ENCODE measurements around the gene GAREM1. TPM values are rescaled to one million over a fixed set of nuclear protein-coding genes. Genes with fewer than 3 reads are reported as not detected.
A peak's percentile ranks its signal among the peaks of the same experiment; 100 is the strongest.

Gene GAREM1
- total and polyA plus RNA-seq, 2 donors (not counting 1 experiment from before 2014, with no cell fraction given), result 0.92 to 1.5 TPM

DNA sequence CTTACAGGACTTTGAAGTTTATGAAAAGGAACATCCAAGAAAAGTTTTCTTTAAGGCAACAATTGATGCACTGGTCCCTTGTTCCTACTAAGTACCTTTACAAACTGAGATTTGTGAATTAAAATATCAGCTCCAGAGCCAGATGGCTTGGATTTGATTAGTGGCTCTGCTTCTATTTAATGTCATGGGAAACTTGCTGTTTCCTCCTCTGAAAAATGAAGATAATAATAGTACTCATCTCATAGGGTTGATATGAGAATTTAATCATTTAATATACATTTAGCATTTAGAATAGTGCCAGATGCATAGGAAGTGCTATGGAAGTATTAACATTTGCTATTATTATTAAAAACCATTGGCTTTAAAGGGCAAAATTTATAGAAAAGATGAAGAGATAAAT lies 2.6 kb upstream of the GAREM1 start:
- Histone ChIP-seq H3K4me2 (ENCODE audit: extremely low read depth, insufficient read depth, low read length) (no peak overlapping the region), H3K27me3 (ENCODE audit: control insufficient read depth, insufficient read depth, low read length) (no peaks in the 10 kb centered on the region), H3K27ac (ENCODE audit: insufficient read depth, low read length) (no peak overlapping the region), H3K9ac (ENCODE audit: insufficient read depth, low read length) (no peak overlapping the region), H3K9me3 (ENCODE audit: control insufficient read depth, insufficient read depth, low read depth, low read length) (no peaks in the 10 kb centered on the region), H4K20me1 (ENCODE audit: control insufficient read depth, extremely low read depth, insufficient read depth, low read length) (no peaks in the 10 kb centered on the region), H3K36me3 (ENCODE audit: control insufficient read depth, insufficient read depth, low read length) (no peaks in the 10 kb centered on the region), H3K4me1 (ENCODE audit: control insufficient read depth, extremely low read depth, insufficient read depth, low read length) (peaks cover 2% of the 10 kb centered on the region), H3K79me2 (ENCODE audit: control insufficient read depth, insufficient read depth, low read length) (no peaks in the 10 kb centered on the region), H2AFZ (ENCODE audit: low read length) (no peak overlapping the region), H3K4me3 (replicated peaks in 1 of 4; ENCODE audit: control extremely low read depth in 1 of 4, insufficient read depth in 1 of 4, low read depth in 3 of 4, low read length in 4 of 4) (no peak overlapping the region)
- no peak for DNase-seq (ENCODE audit: low read depth in 2 of 2)
- TF ChIP-seq, protein P1, sequence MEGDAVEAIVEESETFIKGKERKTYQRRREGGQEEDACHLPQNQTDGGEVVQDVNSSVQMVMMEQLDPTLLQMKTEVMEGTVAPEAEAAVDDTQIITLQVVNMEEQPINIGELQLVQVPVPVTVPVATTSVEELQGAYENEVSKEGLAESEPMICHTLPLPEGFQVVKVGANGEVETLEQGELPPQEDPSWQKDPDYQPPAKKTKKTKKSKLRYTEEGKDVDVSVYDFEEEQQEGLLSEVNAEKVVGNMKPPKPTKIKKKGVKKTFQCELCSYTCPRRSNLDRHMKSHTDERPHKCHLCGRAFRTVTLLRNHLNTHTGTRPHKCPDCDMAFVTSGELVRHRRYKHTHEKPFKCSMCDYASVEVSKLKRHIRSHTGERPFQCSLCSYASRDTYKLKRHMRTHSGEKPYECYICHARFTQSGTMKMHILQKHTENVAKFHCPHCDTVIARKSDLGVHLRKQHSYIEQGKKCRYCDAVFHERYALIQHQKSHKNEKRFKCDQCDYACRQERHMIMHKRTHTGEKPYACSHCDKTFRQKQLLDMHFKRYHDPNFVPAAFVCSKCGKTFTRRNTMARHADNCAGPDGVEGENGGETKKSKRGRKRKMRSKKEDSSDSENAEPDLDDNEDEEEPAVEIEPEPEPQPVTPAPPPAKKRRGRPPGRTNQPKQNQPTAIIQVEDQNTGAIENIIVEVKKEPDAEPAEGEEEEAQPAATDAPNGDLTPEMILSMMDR (conservative IDR thresholded peaks at IDR 0.05 in 1 of 2, IDR thresholded peaks at IDR 0.05 in 1 of 2; ENCODE audit: low read depth in 1 of 2, low read length in 2 of 2), result no peak
- no peak for TF ChIP-seq EZH2 (IDR thresholded peaks at IDR 0.05; ENCODE audit: low read length, missing control alignments)

DNA sequence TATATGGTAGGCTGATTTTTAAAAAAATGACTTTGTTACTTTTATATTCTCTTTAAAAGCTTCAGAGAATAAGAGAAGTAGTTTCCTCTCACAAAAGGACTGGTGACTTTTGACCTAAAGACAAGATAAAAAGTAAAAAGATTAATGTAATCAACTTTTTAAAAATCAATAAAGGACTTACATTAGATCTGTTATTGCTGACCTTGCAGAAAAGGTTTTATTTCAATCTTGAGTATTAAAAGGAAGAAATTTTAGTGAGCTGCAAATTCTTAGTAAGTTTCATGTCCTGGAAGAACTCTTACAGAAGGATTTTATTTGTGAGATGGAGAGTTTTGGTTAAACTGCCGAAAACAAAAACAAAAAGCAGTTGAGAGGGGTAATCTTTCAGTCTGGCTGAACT lies 2.2 kb upstream of the GAREM1 start:
- H3K27me3 ChIP-seq (ENCODE audit: control insufficient read depth, insufficient read depth, low read length), result no peaks in the 10 kb centered on the region
- no peaks in the 10 kb centered on the region for H3K9me3 ChIP-seq (ENCODE audit: control insufficient read depth, insufficient read depth, low read depth, low read length)
- H3K27ac ChIP-seq (ENCODE audit: insufficient read depth, low read length), result no peak overlapping the region
- DNase-seq (ENCODE audit: low read depth in 2 of 2), result no peak
- no peaks in the 10 kb centered on the region for H4K20me1 ChIP-seq (ENCODE audit: control insufficient read depth, extremely low read depth, insufficient read depth, low read length)
- TF ChIP-seq, protein P1 (conservative IDR thresholded peaks at IDR 0.05 in 1 of 2, IDR thresholded peaks at IDR 0.05 in 1 of 2; ENCODE audit: low read depth in 1 of 2, low read length in 2 of 2), result no peak
- TF ChIP-seq EZH2 (IDR thresholded peaks at IDR 0.05; ENCODE audit: low read length, missing control alignments), result no peak
- no peaks in the 10 kb centered on the region for H3K79me2 ChIP-seq (ENCODE audit: control insufficient read depth, insufficient read depth, low read length)
- no peak overlapping the region for H3K9ac ChIP-seq (ENCODE audit: insufficient read depth, low read length)
- peaks cover 2% of the 10 kb centered on the region for H3K4me1 ChIP-seq (ENCODE audit: control insufficient read depth, extremely low read depth, insufficient read depth, low read length)
- no peaks in the 10 kb centered on the region for H3K36me3 ChIP-seq (ENCODE audit: control insufficient read depth, insufficient read depth, low read length)
- H3K4me3 ChIP-seq (replicated peaks in 1 of 4; ENCODE audit: control extremely low read depth in 1 of 4, insufficient read depth in 1 of 4, low read depth in 3 of 4, low read length in 4 of 4), result no peak overlapping the region
- no peak overlapping the region for H3K4me2 ChIP-seq (ENCODE audit: extremely low read depth, insufficient read depth, low read length)
- no peak overlapping the region for H2AFZ ChIP-seq (ENCODE audit: low read length)

DNA sequence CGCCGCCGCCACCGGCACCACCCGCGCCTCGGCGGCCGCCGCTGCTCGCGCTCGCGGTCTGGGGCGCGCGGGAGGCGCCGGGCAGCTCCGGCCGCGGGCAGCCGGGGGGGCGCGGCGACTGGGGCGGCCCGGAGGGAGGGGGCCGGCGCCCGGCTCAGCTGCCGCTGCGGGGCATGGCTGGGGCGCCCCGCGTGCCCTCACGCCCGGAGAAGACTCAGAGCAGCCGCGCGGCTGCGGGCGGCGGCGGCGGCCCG lies 295 bp downstream of the GAREM1 start:
- no peak for TF ChIP-seq EZH2 (IDR thresholded peaks at IDR 0.05; ENCODE audit: low read length, missing control alignments)
- TF ChIP-seq, protein P1 (conservative IDR thresholded peaks at IDR 0.05 in 1 of 2, IDR thresholded peaks at IDR 0.05 in 1 of 2; ENCODE audit: low read depth in 1 of 2, low read length in 2 of 2), result no peak
- H3K4me3 ChIP-seq (replicated peaks in 1 of 4; ENCODE audit: control extremely low read depth in 1 of 4, insufficient read depth in 1 of 4, low read depth in 3 of 4, low read length in 4 of 4), result peak overlapping the region; percentile 64 to 91 (median 68)
- no peak for DNase-seq (ENCODE audit: low read depth in 2 of 2)
- H3K36me3 ChIP-seq (ENCODE audit: control insufficient read depth, insufficient read depth, low read length), result no peaks in the 10 kb centered on the region
- H3K4me2 ChIP-seq (ENCODE audit: extremely low read depth, insufficient read depth, low read length), result peak overlapping the region; percentile 89
- no peaks in the 10 kb centered on the region for H3K27me3 ChIP-seq (ENCODE audit: control insufficient read depth, insufficient read depth, low read length)
- no peak overlapping the region for H3K9ac ChIP-seq (ENCODE audit: insufficient read depth, low read length)
- H3K4me1 ChIP-seq (ENCODE audit: control insufficient read depth, extremely low read depth, insufficient read depth, low read length), result peaks cover 2% of the 10 kb centered on the region
- no peaks in the 10 kb centered on the region for H3K9me3 ChIP-seq (ENCODE audit: control insufficient read depth, insufficient read depth, low read depth, low read length)
- H2AFZ ChIP-seq (ENCODE audit: low read length), result peak overlapping the region; percentile 81
- H3K79me2 ChIP-seq (ENCODE audit: control insufficient read depth, insufficient read depth, low read length), result no peaks in the 10 kb centered on the region
- H3K27ac ChIP-seq (ENCODE audit: insufficient read depth, low read length), result peak overlapping the region; percentile 39
- H4K20me1 ChIP-seq (ENCODE audit: control insufficient read depth, extremely low read depth, insufficient read depth, low read length), result no peaks in the 10 kb centered on the region
